T-cell (primary cell): ENCODE data around the gene MPIG6B. TPM values are rescaled to one million over a fixed set of nuclear protein-coding genes. Genes with fewer than 3 reads are reported as not detected.

Source experiments
- ATAC-seq, 4 experiments: fragments of 200-7000 bp in 3 of 4; fragments of 150-1000 bp in 1 of 4; cut with Tn5 transposase; replicated peaks in 1 of 4; 1 replicate in 3 of 4; 2 replicates in 1 of 4; pipeline ENCODE4 v1.10.0; 2021; ENCODE audit warnings: moderate library complexity in 3 of 4, mild to moderate bottlenecking in 2 of 4, moderate number of reproducible peaks in 1 of 4
- CTCF ChIA-PET, 2 donors: fragments of 300-600 bp; sonication (Branson Sonifier 250); formaldehyde crosslinking; loops; one replicate each; lab custom pipeline; 2022; ENCODE audit warnings: antibody characterized with exemption in 2 of 2; lab: Charles Lee
- POLR2A ChIA-PET, 2 donors: fragments of 300-600 bp; sonication (Branson Sonifier 250); formaldehyde crosslinking; loops; one replicate each; lab custom pipeline; 2022; ENCODE audit warnings: antibody characterized with exemption in 2 of 2; lab: Charles Lee
- DNase-seq, 35 experiments: peaks; one replicate each; pipeline versions ENCODE4 v3.0.0 to v3.0.0-alpha.2; 2013 to 2023
- H3K27ac ChIP-seq: one replicate; pipeline ENCODE4 v1.5.1; 2013; ENCODE audit warnings: low read length
- H3K27me3 ChIP-seq, 2 experiments: replicated peaks in 1 of 2; 1 replicate in 1 of 2; 2 replicates in 1 of 2; pipeline versions ENCODE4 v1.6.1 to v1.7.0; 2013; ENCODE audit warnings: low read length in 1 of 2, mixed read lengths in 1 of 2; ENCODE audit not compliant: control insufficient read depth in 2 of 2, insufficient read depth in 2 of 2; ENCODE audit errors: extremely low read depth in 1 of 2
- H3K36me3 ChIP-seq, 2 donors: 1 replicate in 1 of 2; 2 replicates in 1 of 2; pipeline versions ENCODE4 v1.6.1 to v1.7.0; 2013; ENCODE audit warnings: low read length in 1 of 2; ENCODE audit not compliant: control insufficient read depth in 2 of 2, insufficient read depth in 1 of 2; ENCODE audit errors: extremely low read depth in 1 of 2
- H3K4me1 ChIP-seq, 2 experiments: 1 replicate in 1 of 2; 2 replicates in 1 of 2; pipeline versions ENCODE4 v1.6.1 to v1.7.0; 2013; ENCODE audit warnings: low read length in 2 of 2, mixed read lengths in 1 of 2; ENCODE audit not compliant: insufficient read depth in 2 of 2, control insufficient read depth in 1 of 2; ENCODE audit errors: extremely low read depth in 1 of 2
- H3K4me3 ChIP-seq, 2 donors: 1 replicate in 1 of 2; 2 replicates in 1 of 2; pipeline versions ENCODE4 v1.5.1 to v1.7.0; 2013; ENCODE audit warnings: mild to moderate bottlenecking in 2 of 2, low read length in 1 of 2, moderate library complexity in 1 of 2; ENCODE audit not compliant: control insufficient read depth in 1 of 2; ENCODE audit errors: extremely low read depth in 1 of 2
- H3K9me3 ChIP-seq: 2 replicates; pipeline ENCODE4 v1.7.0; 2013
- H3K27ac Mint-ChIP-seq, 2 donors: one replicate each; pipeline ENCODE4 v1.8.0; 2020 to 2021; ENCODE audit warnings: mild to moderate bottlenecking in 2 of 2, mixed read lengths in 2 of 2
- H3K27me3 Mint-ChIP-seq, 2 donors: one replicate each; pipeline ENCODE4 v1.8.0; 2021 to 2022; ENCODE audit warnings: mixed read lengths in 2 of 2
- H3K36me3 Mint-ChIP-seq: one replicate; pipeline ENCODE4 v1.8.0; 2021; ENCODE audit warnings: mixed read lengths
- H3K4me1 Mint-ChIP-seq, 3 donors: one replicate each; pipeline ENCODE4 v1.8.0; 2020 to 2022; ENCODE audit warnings: mixed read lengths in 3 of 3, mild to moderate bottlenecking in 1 of 3
- H3K4me3 Mint-ChIP-seq, 3 donors: one replicate each; pipeline ENCODE4 v1.8.0; 2020 to 2022; ENCODE audit warnings: mild to moderate bottlenecking in 3 of 3, mixed read lengths in 3 of 3, moderate library complexity in 3 of 3
- H3K9me3 Mint-ChIP-seq, 3 donors: one replicate each; pipeline ENCODE4 v1.8.0; 2020 to 2022; ENCODE audit warnings: mixed read lengths in 3 of 3
- WGBS: methylation state at CpG from one replicate; pipeline ENCODE4 v1.1.5; 2013; ENCODE audit warnings: missing lambda C conversion rate; ENCODE audit not compliant: insufficient coverage; 5-methylcytosine and 5-hydroxymethylcytosine counted together
- total RNA-seq, 35 experiments: library from RNA in 6 of 35; stranded (reverse) in 6 of 35; fragments of 120-200 nt in 1 of 35; gene quantifications; one replicate each; pipeline versions ENCODE4 v1.2.1 to v1.2.4 and lab custom pipeline; 2013 to 2026

The MPIG6B gene
- total RNA-seq, 5 donors from 2014 or later (not counting 1 experiment from before 2014, with no cell fraction given): 0.26 to 2.6 (median 0.30) TPM

GRCh38 chr6:31723980-31724691, 963 bp downstream of the MPIG6B start:
- no peaks in the 10 kb centered on the region for H3K9me3 ChIP-seq
- CTCF ChIA-PET: no interaction called here
- 93% methylated on average over 23 of the region's 25 CpGs for WGBS
- Mint-ChIP-seq H3K9me3 (no peaks in the 10 kb centered on the region), H3K36me3 (no peaks in the 10 kb centered on the region), H3K27ac (no peak overlapping the region), H3K27me3 (no peaks in the 10 kb centered on the region), H3K4me3 (no peak overlapping the region), H3K4me1 (peaks cover 32 to 40% (median 39%) of the 10 kb centered on the region in 3 donors)
- ATAC-seq: no peak
- H3K4me3 ChIP-seq: no peak overlapping the region
- POLR2A ChIA-PET: interaction anchor here in 1 of 2 donors (0.6 kb wide), 1 partner anchor 83 kb away, joined by 3 read pairs; no protein-coding TSS in a partner anchor
- H3K4me1 ChIP-seq: peaks cover 13 to 34% of the 10 kb centered on the region in 2 experiments
- H3K27me3 ChIP-seq: no peaks in the 10 kb centered on the region
- H3K36me3 ChIP-seq: no peaks in the 10 kb centered on the region
- no peak for DNase-seq
- no peak overlapping the region for H3K27ac ChIP-seq

- Histone ChIP-seq H3K27ac (no peak overlapping the region), H3K9me3 (no peaks in the 10 kb centered on the region), H3K36me3 (peaks cover 0 to 3% of the 10 kb centered on the region in 2 donors), H3K4me1 (peaks cover 13 to 50% of the 10 kb centered on the region in 2 experiments), H3K4me3 (no peak overlapping the region), H3K27me3 (no peaks in the 10 kb centered on the region)
- H3K36me3 Mint-ChIP-seq: no peaks in the 10 kb centered on the region
- H3K27me3 Mint-ChIP-seq: no peaks in the 10 kb centered on the region
- DNase-seq (no peak), ATAC-seq (no peak)
- no peak overlapping the region for H3K4me3 Mint-ChIP-seq
- ChIA-PET CTCF (interaction anchor here (0.5 to 0.7 kb wide), 3 partner anchors 16 to 247 kb away, joined by 3 to 5 read pairs (median 5); partner anchors contain the start of gene EHMT2 (in 1 of the 2)), POLR2A (no interaction called here)
- WGBS: 60% methylated on average over 5 of the region's 12 CpGs
- H3K9me3 Mint-ChIP-seq: no peaks in the 10 kb centered on the region
- peaks cover 41 to 54% (median 52%) of the 10 kb centered on the region in 3 donors for H3K4me1 Mint-ChIP-seq
- peak overlapping the region; percentile 16 to 46 for H3K27ac Mint-ChIP-seq
These were observed 2.6 kb downstream of the MPIG6B start for GRCh38 chr6:31725502-31726350.

GRCh38 chr6:31727034-31727716, 4.0 kb downstream of the MPIG6B start:
- Mint-ChIP-seq H3K27ac (peak overlapping the region; percentile 77 to 84), H3K4me1 (peaks cover 42 to 60% (median 55%) of the 10 kb centered on the region in 3 donors), H3K9me3 (no peaks in the 10 kb centered on the region), H3K4me3 (peak overlapping the region; percentile 45 to 67 (median 58)), H3K36me3 (peaks cover 6% of the 10 kb centered on the region), H3K27me3 (no peaks in the 10 kb centered on the region)
- 66% methylated on average over 5 of the region's 7 CpGs for WGBS
- Histone ChIP-seq H3K36me3 (peaks cover 0 to 15% of the 10 kb centered on the region in 2 donors), H3K27ac (no peak overlapping the region), H3K4me1 (peaks cover 13 to 52% of the 10 kb centered on the region in 2 experiments), H3K9me3 (no peaks in the 10 kb centered on the region), H3K4me3 (no peak overlapping the region), H3K27me3 (no peaks in the 10 kb centered on the region)
- ChIA-PET CTCF (interaction anchor here (0.6 to 1.5 kb wide), 6 partner anchors 9 to 132 kb away, joined by 3 to 9 read pairs (median 4); partner anchors contain the start of gene CLIC1 (in 1 of the 2)), POLR2A (interaction anchor here in 1 of 2 donors (0.6 kb wide), 1 partner anchor 490 kb away, joined by 4 read pairs; no protein-coding TSS in a partner anchor)
- DNase-seq (peak in 4 of 35 experiments; percentile 5 to 52 (median 25)), ATAC-seq (peak in 2 of 4 experiments; percentile 14 to 20)

DNA sequence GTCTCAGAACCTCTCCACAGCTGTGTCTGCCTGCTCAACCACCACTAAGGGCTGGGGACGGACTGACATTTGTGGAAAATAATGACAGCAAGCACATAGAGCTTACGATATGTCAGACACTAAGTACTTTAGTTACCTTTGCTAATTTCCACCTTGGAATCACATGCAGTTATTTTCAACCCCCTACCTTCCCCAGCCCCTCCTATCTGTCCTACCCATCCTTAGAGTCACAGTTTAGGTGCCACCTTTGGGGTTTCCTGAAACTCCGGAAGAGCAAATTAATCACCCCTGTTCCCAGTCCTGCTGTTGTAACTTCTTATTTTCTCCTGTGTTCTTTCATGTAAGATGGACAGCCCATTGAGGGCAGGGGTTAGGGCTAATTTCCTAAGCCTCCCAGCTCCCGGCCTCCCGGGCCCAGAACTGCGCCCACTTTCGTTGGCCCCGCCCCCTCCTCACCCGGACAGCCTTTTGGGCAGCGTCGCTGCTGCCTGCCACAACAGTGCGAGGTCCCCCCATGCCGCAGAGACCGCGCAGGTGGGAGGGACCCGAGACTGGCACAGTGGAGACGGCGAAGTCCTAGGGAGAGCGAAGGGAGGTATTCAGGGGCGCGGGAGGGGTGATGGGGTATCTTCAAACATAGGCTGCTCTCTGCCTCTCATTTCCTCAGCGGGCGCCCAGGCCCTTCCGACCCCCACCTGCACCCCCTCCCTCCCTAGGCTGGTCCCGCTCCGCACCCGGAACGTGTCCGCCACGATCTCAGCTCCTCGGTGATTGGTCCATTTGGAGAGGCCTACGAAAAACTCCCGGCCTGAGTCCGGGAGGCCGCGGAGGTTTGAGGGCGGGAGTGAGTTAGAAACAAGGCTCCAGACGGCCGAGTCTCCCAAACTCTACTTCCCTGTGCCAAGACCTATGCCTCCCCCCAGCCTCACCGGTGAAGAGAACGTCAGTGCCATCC, 4.8 kb downstream of the MPIG6B start:
- Mint-ChIP-seq H3K36me3 (peaks cover 10% of the 10 kb centered on the region), H3K27ac (peak overlapping the region; percentile 77 to 84), H3K27me3 (no peaks in the 10 kb centered on the region), H3K9me3 (no peaks in the 10 kb centered on the region), H3K4me1 (peaks cover 43 to 57% (median 55%) of the 10 kb centered on the region in 3 donors), H3K4me3 (peak overlapping the region; percentile 45 to 94 (median 58))
- Histone ChIP-seq H3K4me1 (peaks cover 13 to 54% of the 10 kb centered on the region in 2 experiments), H3K9me3 (no peaks in the 10 kb centered on the region), H3K4me3 (no peak overlapping the region), H3K27ac (peak overlapping the region; percentile 19), H3K27me3 (no peaks in the 10 kb centered on the region), H3K36me3 (peaks cover 0 to 22% of the 10 kb centered on the region in 2 donors)
- DNase-seq (no peak), ATAC-seq (no peak)
- POLR2A ChIA-PET: interaction anchor here (0.6 to 0.7 kb wide), 5 partner anchors 14 to 491 kb away, joined by 3 to 9 read pairs (median 4); no protein-coding TSS in a partner anchor
- CTCF ChIA-PET: interaction anchor here (0.6 to 1.5 kb wide), 6 partner anchors 9 to 131 kb away, joined by 3 to 9 read pairs (median 4); partner anchors contain the start of gene CLIC1 (in 1 of the 2)
- WGBS: 89% methylated on average over 25 of the region's 41 CpGs

DNA sequence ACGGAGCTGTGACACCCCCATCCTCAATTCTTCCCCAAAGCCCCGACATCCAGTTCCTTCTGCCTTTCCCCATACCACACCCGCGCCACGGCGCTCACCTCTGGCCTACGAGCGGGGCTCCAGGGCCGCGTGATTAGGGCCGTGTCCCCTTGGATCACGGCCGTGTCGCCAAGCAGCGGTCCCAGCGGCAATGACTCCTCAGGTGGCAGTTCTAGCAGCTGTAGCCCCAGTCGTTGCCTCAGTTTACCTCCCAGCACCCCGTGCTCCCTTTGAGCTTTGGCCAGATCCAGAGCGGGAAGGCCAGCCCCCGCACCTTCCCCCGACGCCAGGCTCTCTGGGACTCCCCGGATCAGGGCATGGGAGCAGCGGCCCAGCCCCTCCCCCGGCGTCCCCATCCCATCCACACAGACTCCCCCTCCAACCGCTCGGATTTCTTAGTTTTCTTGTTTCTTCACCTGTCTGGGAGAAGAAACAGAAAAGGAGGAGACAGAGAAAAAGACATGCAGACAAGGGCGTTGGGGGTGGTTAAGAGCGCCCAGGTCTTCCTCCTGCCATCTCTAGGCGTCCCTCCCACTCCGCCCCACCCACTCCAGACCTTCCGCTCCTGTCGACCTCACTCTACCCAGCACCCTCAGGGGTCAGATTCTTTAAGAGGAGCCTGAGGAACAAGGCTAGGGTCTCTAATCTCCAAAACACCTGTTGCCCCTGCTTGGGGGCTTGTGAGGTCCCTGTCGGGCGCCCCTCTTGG, 5.8 kb downstream of the MPIG6B start, which contains the start of gene DDAH2:
Gene DDAH2, minus strand, starts transcription at position 533 of the 748 bp plus-strand sequence. Its CDS starts 138 bp downstream, at position 395.
- Histone ChIP-seq H3K4me3 (peak within 1 kb of the TSS; percentile 88 to 95), H3K36me3 (peaks cover 4 to 32% of the 10 kb centered on the region in 2 donors), H3K4me1 (peaks cover 13 to 52% of the 10 kb centered on the region in 2 experiments), H3K9me3 (no peaks in the 10 kb centered on the region), H3K27me3 (no peaks in the 10 kb centered on the region), H3K27ac (peak within 1 kb of the TSS; percentile 22)
- peak within 1 kb of the TSS; percentile 94 to 96 (median 94) for H3K4me3 Mint-ChIP-seq
- H3K27ac Mint-ChIP-seq: peak within 1 kb of the TSS; percentile 86 to 90
- H3K4me1 Mint-ChIP-seq: peaks cover 46 to 60% (median 58%) of the 10 kb centered on the region in 3 donors
- DNase-seq: no peak
- H3K36me3 Mint-ChIP-seq: peaks cover 19% of the 10 kb centered on the region
- POLR2A ChIA-PET: interaction anchor here in 1 of 2 donors (0.7 kb wide), 2 partner anchors 44 to 166 kb away, joined by 5 to 9 read pairs; no protein-coding TSS in a partner anchor
- peak; percentile 12 to 33 (median 19) for ATAC-seq
- no peaks in the 10 kb centered on the region for H3K9me3 Mint-ChIP-seq
- 48% methylated on average over 26 of the region's 36 CpGs for WGBS
- H3K27me3 Mint-ChIP-seq: no peaks in the 10 kb centered on the region
- CTCF ChIA-PET: interaction anchor here (0.6 to 2.3 kb wide), 12 partner anchors 9 to 134 kb away, joined by 3 to 29 read pairs (median 4); partner anchors contain the start of genes HSPA1A (in 1 of the 2), HSPA1L (in 1 of the 2), LSM2 (in 1 of the 2) and MSH5 (in 1 of the 2)
